Testis (tissue), 3 donors: ENCODE data around the gene SLC38A2. TPM values are rescaled to one million over a fixed set of nuclear protein-coding genes. Genes with fewer than 3 reads are reported as not detected.
"Not testable (repeated sequence)": the region's sequence is repeated elsewhere in the genome, so short reads cannot be mapped to it uniquely, and the experiment has no call there.

Experiments used
- DNase-seq: peaks from one replicate; pipeline ENCODE4 v3.0.0-alpha.2; 2019
- H3K27ac ChIP-seq, 2 donors: fragments of 200-600 bp; sonication (generic); one replicate each; pipeline ENCODE4 v1.5.1; 2019
- H3K27me3 ChIP-seq: fragments of 200-600 bp; sonication (generic); one replicate; pipeline ENCODE4 v1.5.1; 2019
- H3K36me3 ChIP-seq: fragments of 200-600 bp; sonication (generic); one replicate; pipeline ENCODE4 v1.5.1; 2017; ENCODE audit warnings: low read depth; ENCODE audit errors: missing control alignments
- H3K4me1 ChIP-seq: fragments of 200-600 bp; sonication (generic); one replicate; pipeline ENCODE4 v1.5.1; 2019
- H3K4me3 ChIP-seq, 2 donors: fragments of 200-600 bp; sonication (generic); one replicate each; pipeline ENCODE4 v1.5.1; 2017 to 2019
- H3K9me3 ChIP-seq: fragments of 200-600 bp; sonication (generic); one replicate; pipeline ENCODE4 v1.5.1; 2017
- POLR2A ChIP-seq: fragments of 450-650 bp; IDR thresholded peaks from one replicate; pipeline ENCODE4 v1.6.1; 2017; ENCODE audit warnings: antibody characterized with exemption, mild to moderate bottlenecking, moderate library complexity
- WGBS, 2 donors: methylation state at CpG; one replicate each; pipeline ENCODE4 v1.1.5; 2018; 5-methylcytosine and 5-hydroxymethylcytosine counted together
- intact Hi-C: fragments of 100-400 bp; cut with DNase I; formaldehyde crosslinking; loops from one replicate; pipeline ENCODE4 v1.15.1; 2023; ENCODE audit warnings: low total_unique reads
- polyA plus RNA-seq: library from polyadenylated mRNA; stranded (reverse); fragments of 350-450 nt; fragmentation: Illumina TruSeq; extraction: RNeasy Lipid Tissue Mini Kit (QIAGEN cat#74804); gene quantifications from one replicate; pipeline ENCODE4 v1.2.3, GENCODE V29; 2014; ENCODE audit warnings: low read depth, low replicate concordance; ENCODE audit not compliant: insufficient read depth
- total RNA-seq, 2 donors: library from RNA; depleted of rRNA; stranded (reverse); fragments of >200 nt; gene quantifications; one replicate each; pipeline ENCODE4 v1.2.3, GENCODE V29; 2016
- TF ChIP-seq, protein P1 (sequence below), 3 experiments: fragments of 450-650 bp in 2 of 3; fragments of 200-600 bp in 1 of 3; sonication (generic) in 1 of 3; IDR thresholded peaks; one replicate each; pipeline ENCODE4 v1.5.1; 2016 to 2019; ENCODE audit warnings: antibody characterized with exemption in 3 of 3, mild to moderate bottlenecking in 2 of 3, moderate library complexity in 1 of 3

The SLC38A2 gene
- total and polyA plus RNA-seq, 3 donors from 2014 or later = 56.4 to 220 (median 151) TPM

DNA sequence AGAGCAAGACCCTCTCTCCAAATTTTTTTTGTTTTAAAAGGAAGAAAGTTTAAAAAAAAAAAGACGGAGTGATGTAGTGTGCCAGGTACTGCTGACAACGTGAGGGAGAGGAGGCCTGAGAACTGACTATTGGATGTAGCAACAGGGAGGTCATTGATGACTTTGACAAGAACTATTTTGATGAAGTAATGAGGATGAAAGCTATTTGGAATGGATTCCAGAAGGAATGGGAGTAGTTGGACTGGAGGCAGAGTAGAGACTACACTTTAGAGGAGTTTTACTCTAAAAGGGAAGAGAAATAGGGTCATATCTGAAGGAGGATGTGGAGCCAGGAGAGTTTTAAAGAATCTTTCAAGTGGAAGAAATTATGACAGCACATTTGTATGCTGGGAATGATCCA lies 27.8 kb upstream of the SLC38A2 start:
- Histone ChIP-seq H3K9me3 (no peaks in the 10 kb centered on the region), H3K27me3 (no peaks in the 10 kb centered on the region), H3K4me1 (peaks cover 6% of the 10 kb centered on the region), H3K36me3 (no peaks in the 10 kb centered on the region), H3K27ac (no peak overlapping the region), H3K4me3 (no peak overlapping the region)
- intact Hi-C loops = no loop called here
- DNase-seq = no peak
- 79 to 93% methylated on average over 2 of the region's 2 CpGs for WGBS, 2 donors
- TF ChIP-seq, protein P1, sequence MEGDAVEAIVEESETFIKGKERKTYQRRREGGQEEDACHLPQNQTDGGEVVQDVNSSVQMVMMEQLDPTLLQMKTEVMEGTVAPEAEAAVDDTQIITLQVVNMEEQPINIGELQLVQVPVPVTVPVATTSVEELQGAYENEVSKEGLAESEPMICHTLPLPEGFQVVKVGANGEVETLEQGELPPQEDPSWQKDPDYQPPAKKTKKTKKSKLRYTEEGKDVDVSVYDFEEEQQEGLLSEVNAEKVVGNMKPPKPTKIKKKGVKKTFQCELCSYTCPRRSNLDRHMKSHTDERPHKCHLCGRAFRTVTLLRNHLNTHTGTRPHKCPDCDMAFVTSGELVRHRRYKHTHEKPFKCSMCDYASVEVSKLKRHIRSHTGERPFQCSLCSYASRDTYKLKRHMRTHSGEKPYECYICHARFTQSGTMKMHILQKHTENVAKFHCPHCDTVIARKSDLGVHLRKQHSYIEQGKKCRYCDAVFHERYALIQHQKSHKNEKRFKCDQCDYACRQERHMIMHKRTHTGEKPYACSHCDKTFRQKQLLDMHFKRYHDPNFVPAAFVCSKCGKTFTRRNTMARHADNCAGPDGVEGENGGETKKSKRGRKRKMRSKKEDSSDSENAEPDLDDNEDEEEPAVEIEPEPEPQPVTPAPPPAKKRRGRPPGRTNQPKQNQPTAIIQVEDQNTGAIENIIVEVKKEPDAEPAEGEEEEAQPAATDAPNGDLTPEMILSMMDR (IDR thresholded peaks at IDR 0.05) = no peak
- no peak for TF ChIP-seq POLR2A

DNA sequence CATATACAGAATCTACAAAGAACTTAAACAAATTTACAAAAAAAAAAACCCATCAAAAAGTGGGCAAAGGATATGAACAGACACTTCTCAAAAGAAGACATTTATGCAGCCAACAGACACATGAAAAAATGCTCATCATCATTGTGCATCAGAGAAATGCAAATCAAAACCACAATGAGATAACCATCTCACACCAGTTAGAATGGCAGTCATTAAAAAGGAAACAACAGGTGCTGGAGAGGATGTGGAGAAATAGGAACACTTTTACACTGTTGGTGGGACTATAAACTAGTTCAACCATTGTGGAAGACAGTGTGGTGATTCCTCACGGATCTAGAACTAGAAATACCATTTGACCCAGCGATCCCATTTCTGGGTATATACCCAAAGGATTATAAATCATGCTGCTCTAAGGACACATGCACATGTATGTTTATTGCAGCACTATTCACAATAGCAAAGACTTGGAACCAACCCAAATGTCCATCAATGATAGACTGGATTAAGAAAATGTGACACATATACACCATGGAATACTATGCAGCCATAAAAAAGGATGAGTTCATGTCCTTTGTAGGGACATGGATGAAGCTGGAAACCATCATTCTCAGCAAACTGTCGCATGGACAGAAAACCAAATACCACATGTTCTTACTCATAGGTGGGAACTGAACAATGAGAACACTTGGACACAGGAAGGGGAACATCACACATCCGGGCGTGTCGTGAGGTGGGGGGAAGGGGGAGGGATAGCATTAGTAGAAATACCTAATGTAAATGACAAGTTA lies 27.1 kb upstream of the SLC38A2 start:
- intact Hi-C loops = not testable (repeated sequence)

DNA sequence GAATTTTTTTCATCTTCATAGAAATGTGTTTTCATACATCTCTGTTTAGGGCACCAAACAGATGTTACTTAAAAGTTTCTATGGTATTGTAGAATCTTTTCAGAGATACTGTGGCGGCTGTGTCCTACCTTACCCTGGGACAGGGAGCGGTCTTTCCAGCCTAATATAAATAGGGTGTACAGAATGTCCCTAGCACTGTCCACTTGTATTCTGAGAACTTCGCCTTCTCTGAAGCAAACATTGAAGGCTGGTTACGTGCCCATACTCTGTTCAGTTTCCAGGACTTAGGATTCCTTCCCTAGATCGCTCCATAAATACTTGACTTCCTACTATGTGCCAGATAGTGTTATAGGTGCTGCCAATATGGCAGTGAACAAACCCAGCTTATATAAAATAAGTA lies 24.3 kb upstream of the SLC38A2 start:
- DNase-seq = no peak
- Histone ChIP-seq H3K27ac (no peak overlapping the region), H3K9me3 (no peaks in the 10 kb centered on the region), H3K27me3 (no peaks in the 10 kb centered on the region), H3K4me1 (no peaks in the 10 kb centered on the region), H3K36me3 (no peaks in the 10 kb centered on the region), H3K4me3 (no peak overlapping the region)
- WGBS, 2 donors = 90 to 93% methylated on average over 5 of the region's 5 CpGs
- intact Hi-C loops = no loop called here
- no peak for TF ChIP-seq POLR2A
- TF ChIP-seq, protein P1 (IDR thresholded peaks at IDR 0.05) = no peak

More for the DNA sequence above, 27.1 kb upstream of the SLC38A2 start:
- H3K36me3 ChIP-seq, H3K9me3 ChIP-seq, H3K27ac ChIP-seq, H3K27me3 ChIP-seq, H3K4me1 ChIP-seq, DNase-seq, H3K4me3 ChIP-seq: not testable (repeated sequence)
- WGBS, 2 donors = 87 to 97% methylated on average over 6 of the region's 6 CpGs

DNA sequence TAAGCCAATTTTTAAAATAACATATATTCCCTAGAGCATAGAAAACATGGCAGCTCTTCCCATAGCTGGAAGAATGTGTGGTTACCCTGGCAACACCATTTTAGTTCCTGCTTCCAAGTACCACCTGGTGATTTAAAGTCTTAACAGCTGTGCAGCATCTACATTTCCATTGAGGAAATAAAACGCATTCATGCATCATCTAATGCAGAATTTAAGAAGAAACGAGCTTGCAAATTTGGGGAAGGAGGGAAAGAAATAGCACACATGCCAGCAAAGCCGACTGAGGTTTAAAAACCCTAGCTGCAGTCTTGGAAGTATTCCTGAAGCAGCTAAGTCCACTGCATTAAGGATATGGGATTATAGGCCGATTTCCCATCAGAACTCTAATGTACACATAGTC lies 22.8 kb upstream of the SLC38A2 start:
- H3K27me3 ChIP-seq = no peaks in the 10 kb centered on the region
- H3K36me3 ChIP-seq = no peaks in the 10 kb centered on the region
- no peak for DNase-seq
- H3K9me3 ChIP-seq = no peaks in the 10 kb centered on the region
- no peak for TF ChIP-seq POLR2A
- TF ChIP-seq, protein P1 (IDR thresholded peaks at IDR 0.05) = no peak
- 80% methylated on average over 4 of the region's 4 CpGs for WGBS, 2 donors
- no peak overlapping the region for H3K4me3 ChIP-seq
- no peaks in the 10 kb centered on the region for H3K4me1 ChIP-seq
- intact Hi-C loops = no loop called here
- H3K27ac ChIP-seq = no peak overlapping the region

DNA sequence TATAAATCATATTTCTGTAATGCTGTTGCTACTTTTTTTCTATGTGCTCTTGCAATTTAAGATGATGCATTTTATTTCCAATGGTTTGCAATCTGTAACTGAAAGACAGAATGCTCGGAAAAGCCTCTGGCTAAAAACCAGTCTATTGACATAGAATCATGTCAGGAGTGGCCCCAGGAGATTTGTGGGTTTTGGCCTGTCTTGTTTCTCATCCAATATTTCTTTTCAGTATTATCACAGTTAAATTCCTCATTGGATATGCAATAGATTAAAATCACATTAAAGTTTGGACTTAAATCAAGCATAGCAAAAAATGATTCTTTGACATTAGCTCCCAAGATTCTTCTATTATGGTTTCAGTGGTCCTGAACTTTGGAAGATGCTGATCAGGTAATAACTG lies 19.1 kb upstream of the SLC38A2 start:
- no peak for DNase-seq
- WGBS, 2 donors = 58 to 87% methylated on average over 1 of the region's 1 CpG
- peak overlapping the region in 1 of 2 donors; percentile 1 for H3K27ac ChIP-seq
- H3K4me3 ChIP-seq = no peak overlapping the region
- H3K4me1 ChIP-seq = peaks cover 10% of the 10 kb centered on the region
- intact Hi-C loops = no loop called here
- no peaks in the 10 kb centered on the region for H3K27me3 ChIP-seq
- TF ChIP-seq, protein P1 (IDR thresholded peaks at IDR 0.05) = no peak
- no peak for TF ChIP-seq POLR2A
- H3K36me3 ChIP-seq = no peaks in the 10 kb centered on the region
- no peaks in the 10 kb centered on the region for H3K9me3 ChIP-seq
